Tongue (tissue), 1 donor: ENCODE results near the gene CCDC194. TPM values are rescaled to one million over a fixed set of nuclear protein-coding genes. Genes with fewer than 3 reads are reported as not detected.

Experiments
- total RNA-seq: library from RNA; depleted of rRNA; stranded (reverse); fragments of >200 nt; gene quantifications from one replicate; pipeline ENCODE4 v1.2.3, GENCODE V29; 2014

Gene CCDC194
- total RNA-seq, 1 donor from 2014 or later = not detected

Other genes with a start within 250 kb of the CCDC194 start
- 21.7 TPM for gene USE1, start 178.8 kb downstream of the CCDC194 start, total RNA-seq
- gene OCEL1, start 168.0 kb downstream of the CCDC194 start, total RNA-seq = 5.3 TPM
- 35.0 TPM for gene NR2F6, start 148.3 kb downstream of the CCDC194 start, total RNA-seq
- gene USHBP1, start 129.5 kb downstream of the CCDC194 start, total RNA-seq = 12.3 TPM
- gene BABAM1, start 126.8 kb downstream of the CCDC194 start, total RNA-seq = 70.7 TPM
- 0.62 TPM for gene ANKLE1, start 112.3 kb downstream of the CCDC194 start, total RNA-seq
- 15.6 TPM for gene ABHD8, start 90.8 kb downstream of the CCDC194 start, total RNA-seq
- gene MRPL34, start 88.3 kb downstream of the CCDC194 start, total RNA-seq = 38.9 TPM
- 7.6 TPM for gene DDA1, start 84.6 kb downstream of the CCDC194 start, total RNA-seq
- 8.5 TPM for gene ANO8, start 59.3 kb downstream of the CCDC194 start, total RNA-seq
- 17.3 TPM for gene GTPBP3, start 56.6 kb downstream of the CCDC194 start, total RNA-seq
- gene PLVAP, start 16.9 kb downstream of the CCDC194 start, total RNA-seq = 39.2 TPM
- gene BST2, start 11.4 kb upstream of the CCDC194 start, total RNA-seq = 6.3 TPM
- 26.8 TPM for gene MVB12A, start 25.9 kb upstream of the CCDC194 start, total RNA-seq
- 3.3 TPM for gene TMEM221, start 54.5 kb upstream of the CCDC194 start, total RNA-seq
- gene NXNL1, start 66.7 kb upstream of the CCDC194 start, total RNA-seq = not detected
- 45.7 TPM for gene SLC27A1, start 76.3 kb upstream of the CCDC194 start, total RNA-seq
- gene PGLS, start 117.5 kb upstream of the CCDC194 start, total RNA-seq = 35.1 TPM
- gene COLGALT1, start 161.5 kb upstream of the CCDC194 start, total RNA-seq = 66.3 TPM